ENCODE measurements around the gene SARNP. TPM values are rescaled to one million over a fixed set of nuclear protein-coding genes. Genes with fewer than 3 reads are reported as not detected.

SARNP gene
- polyA plus RNA-seq, 2 of the 4 experiments (the other 2 are of a cell fraction): 123 to 198 TPM

DNA sequence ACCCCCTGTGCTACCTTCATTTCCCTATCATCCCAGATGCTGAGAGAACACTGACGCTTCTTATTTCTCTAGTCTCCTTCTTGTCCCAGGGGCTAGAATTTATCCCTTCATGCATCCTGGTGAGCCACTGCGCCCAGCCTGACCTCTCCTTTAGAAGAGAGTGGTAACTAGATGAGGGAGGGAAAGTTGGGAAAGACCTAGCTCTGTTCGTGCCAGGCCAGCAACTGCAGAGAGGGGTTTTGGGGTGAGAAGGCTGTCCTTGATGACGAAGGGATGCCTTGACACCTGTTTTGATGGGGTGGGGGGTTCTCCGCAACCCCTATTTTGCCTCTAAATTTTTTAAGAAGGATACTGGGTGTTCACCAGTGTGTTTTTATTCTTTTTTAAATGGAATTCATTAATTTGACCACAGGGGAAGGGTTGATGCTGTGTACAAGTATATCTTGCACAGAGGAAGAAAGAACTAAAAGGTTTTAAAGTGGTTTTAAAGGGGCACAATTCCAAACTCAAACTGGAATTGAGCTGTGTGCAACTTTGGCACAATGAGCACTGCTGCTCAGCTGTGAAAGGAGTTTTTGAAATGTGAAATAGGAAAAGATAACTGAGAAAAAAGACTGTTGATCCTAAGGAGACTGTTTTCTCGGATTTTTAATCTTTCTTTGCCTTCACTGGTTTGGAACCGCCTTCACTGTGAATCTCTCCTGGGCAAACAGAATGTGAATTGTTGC lies 32.3 kb upstream of the SARNP start:
- no peak for ATAC-seq
- H3K9me3 ChIP-seq: no peaks in the 10 kb centered on the region
- TF ChIP-seq NR3C1 (IDR thresholded peaks at IDR 0.05): no peak
- TF ChIP-seq, protein P1, sequence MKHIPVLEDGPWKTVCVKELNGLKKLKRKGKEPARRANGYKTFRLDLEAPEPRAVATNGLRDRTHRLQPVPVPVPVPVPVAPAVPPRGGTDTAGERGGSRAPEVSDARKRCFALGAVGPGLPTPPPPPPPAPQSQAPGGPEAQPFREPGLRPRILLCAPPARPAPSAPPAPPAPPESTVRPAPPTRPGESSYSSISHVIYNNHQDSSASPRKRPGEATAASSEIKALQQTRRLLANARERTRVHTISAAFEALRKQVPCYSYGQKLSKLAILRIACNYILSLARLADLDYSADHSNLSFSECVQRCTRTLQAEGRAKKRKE (CRISPR knock-in tag; IDR thresholded peaks at IDR 0.05; ENCODE audit: low read depth): no peak
- TF ChIP-seq ZC3H11A (IDR thresholded peaks at IDR 0.05): no peak
- no peak for TF ChIP-seq PHF8 (IDR thresholded peaks at IDR 0.05; ENCODE audit: borderline replicate concordance, low read depth)
- no peak for TF ChIP-seq CEBPB (IDR thresholded peaks at IDR 0.05)
- no peak for TF ChIP-seq KDM5A (IDR thresholded peaks at IDR 0.05)
- TF ChIP-seq, protein P2, sequence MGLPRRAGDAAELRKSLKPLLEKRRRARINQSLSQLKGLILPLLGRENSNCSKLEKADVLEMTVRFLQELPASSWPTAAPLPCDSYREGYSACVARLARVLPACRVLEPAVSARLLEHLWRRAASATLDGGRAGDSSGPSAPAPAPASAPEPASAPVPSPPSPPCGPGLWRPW (IDR thresholded peaks at IDR 0.05): no peak
- no peak for TF ChIP-seq POLR2A (IDR thresholded peaks at IDR 0.05; ENCODE audit: low read length)
- TF ChIP-seq RFX5 (IDR thresholded peaks at IDR 0.05): no peak
- TF ChIP-seq, protein P3, sequence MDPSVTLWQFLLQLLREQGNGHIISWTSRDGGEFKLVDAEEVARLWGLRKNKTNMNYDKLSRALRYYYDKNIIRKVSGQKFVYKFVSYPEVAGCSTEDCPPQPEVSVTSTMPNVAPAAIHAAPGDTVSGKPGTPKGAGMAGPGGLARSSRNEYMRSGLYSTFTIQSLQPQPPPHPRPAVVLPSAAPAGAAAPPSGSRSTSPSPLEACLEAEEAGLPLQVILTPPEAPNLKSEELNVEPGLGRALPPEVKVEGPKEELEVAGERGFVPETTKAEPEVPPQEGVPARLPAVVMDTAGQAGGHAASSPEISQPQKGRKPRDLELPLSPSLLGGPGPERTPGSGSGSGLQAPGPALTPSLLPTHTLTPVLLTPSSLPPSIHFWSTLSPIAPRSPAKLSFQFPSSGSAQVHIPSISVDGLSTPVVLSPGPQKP (IDR thresholded peaks at IDR 0.05; ENCODE audit: low read depth, low read length): no peak
- TF ChIP-seq RARB (CRISPR knock-in tag; IDR thresholded peaks at IDR 0.05): no peak
- no peak for TF ChIP-seq EHMT2 (IDR thresholded peaks at IDR 0.05; ENCODE audit: low read depth)
- TF ChIP-seq KDM1A (IDR thresholded peaks at IDR 0.05; ENCODE audit: low read depth): no peak
- no peak for TF ChIP-seq MAFK (IDR thresholded peaks at IDR 0.05; ENCODE audit: partially characterized antibody)
- no peak for TF ChIP-seq FOSB (CRISPR knock-in tag; IDR thresholded peaks at IDR 0.05)
- TF ChIP-seq, protein P4, sequence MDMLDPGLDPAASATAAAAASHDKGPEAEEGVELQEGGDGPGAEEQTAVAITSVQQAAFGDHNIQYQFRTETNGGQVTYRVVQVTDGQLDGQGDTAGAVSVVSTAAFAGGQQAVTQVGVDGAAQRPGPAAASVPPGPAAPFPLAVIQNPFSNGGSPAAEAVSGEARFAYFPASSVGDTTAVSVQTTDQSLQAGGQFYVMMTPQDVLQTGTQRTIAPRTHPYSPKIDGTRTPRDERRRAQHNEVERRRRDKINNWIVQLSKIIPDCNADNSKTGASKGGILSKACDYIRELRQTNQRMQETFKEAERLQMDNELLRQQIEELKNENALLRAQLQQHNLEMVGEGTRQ (IDR thresholded peaks at IDR 0.05): no peak
- no peak for TF ChIP-seq GATA3 (IDR thresholded peaks at IDR 0.05; ENCODE audit: borderline replicate concordance)
- POLR2A ChIA-PET: no interaction called here
- H3K4me1 ChIP-seq: peaks cover 8% of the 10 kb centered on the region; the same call in 1 of the 3 replicates
- H3K4me2 ChIP-seq: no peak overlapping the region
- H3K27ac ChIP-seq: no peak overlapping the region; a peak in 1 of 6 replicates
- CTCF ChIA-PET: interaction anchor here (0.7 to 2.1 kb wide), 3 partner anchors 47 to 111 kb away, joined by 3 to 6 read pairs (median 4); no protein-coding TSS in a partner anchor
- no peak overlapping the region for H3K4me3 ChIP-seq
- FAIRE-seq: no peak
- 59% methylated on average over 7 of the region's 7 CpGs for WGBS (ENCODE audit: missing lambda C conversion rate)
- DNase-seq (ENCODE audit: low read depth in 1 of 2, low spot score in 1 of 2): no peak

DNA sequence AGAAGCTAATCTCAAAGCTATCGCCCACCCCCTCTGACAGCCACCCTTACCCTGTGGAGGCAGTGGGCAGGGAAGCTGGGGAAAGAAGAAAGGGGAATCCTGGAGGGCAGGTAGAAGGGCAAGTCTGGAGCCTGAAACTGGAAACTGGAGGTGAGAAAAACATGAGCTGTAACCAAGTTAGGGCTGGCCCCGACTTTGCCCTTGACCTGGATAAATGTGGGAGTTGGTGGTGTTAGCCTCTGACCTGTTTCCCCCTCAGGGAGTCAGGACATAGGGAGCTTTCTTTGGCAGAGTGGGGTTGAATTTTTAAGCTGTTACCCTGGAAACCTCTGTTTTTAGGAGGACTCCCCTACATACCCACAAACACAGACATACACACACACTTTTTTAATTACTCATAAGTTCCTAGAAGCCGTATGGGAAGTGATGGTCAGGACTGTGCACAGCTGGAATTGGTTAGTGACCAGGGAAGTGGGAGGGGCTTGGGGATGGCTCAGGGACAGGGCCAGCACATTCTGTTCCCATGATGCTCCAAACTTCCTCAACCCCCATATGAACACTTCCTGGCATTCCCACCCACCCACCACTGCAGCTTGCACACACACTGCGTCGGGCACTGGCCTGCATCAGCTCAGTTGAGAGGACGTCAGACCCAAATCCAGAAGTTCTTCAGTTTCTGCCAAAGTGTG lies 30.2 kb upstream of the SARNP start:
- ATAC-seq (peak; percentile 65 to 83; a peak in 5 of 6 replicates), DNase-seq (ENCODE audit: low read depth in 1 of 2, low spot score in 1 of 2) (peak in 1 of 2 experiments; percentile 43), FAIRE-seq (no peak)
- no peak overlapping the region for H3K4me3 ChIP-seq
- peak overlapping the region; percentile 3 to 40; a peak in 1 of 6 replicates for H3K27ac ChIP-seq
- peak overlapping the region; percentile 0; the same call in 1 of the 3 replicates for H3K4me2 ChIP-seq
- H3K4me1 ChIP-seq: peaks cover 13% of the 10 kb centered on the region
- CTCF ChIA-PET: interaction anchor here (0.5 to 1.7 kb wide), 5 partner anchors 39 to 1498 kb away, joined by 3 to 8 read pairs (median 3); partner anchors contain the start of gene PYM1
- TF ChIP-seq RFX5 (IDR thresholded peaks at IDR 0.05) (no peak), HOXA7 (CRISPR knock-in tag; IDR thresholded peaks at IDR 0.05) (no peak), EHF (CRISPR knock-in tag; IDR thresholded peaks at IDR 0.05) (no peak), CEBPB (IDR thresholded peaks at IDR 0.05) (no peak), CHD4 (IDR thresholded peaks at IDR 0.05; ENCODE audit: borderline replicate concordance) (no peak), RCOR1 (IDR thresholded peaks at IDR 0.05; ENCODE audit: low read depth, low read length) (no peak), RNF2 (IDR thresholded peaks at IDR 0.05; ENCODE audit: borderline replicate concordance, low read depth) (no peak), NPAS2 (CRISPR knock-in tag; IDR thresholded peaks at IDR 0.05; ENCODE audit: borderline replicate concordance) (no peak), KDM1A (IDR thresholded peaks at IDR 0.05; ENCODE audit: low read depth) (no peak), POLR2AphosphoS2 (conservative IDR thresholded peaks at IDR 0.05; ENCODE audit: low read length) (no peak), HEYL (CRISPR knock-in tag; IDR thresholded peaks at IDR 0.05) (no peak), MYC (IDR thresholded peaks at IDR 0.05; ENCODE audit: borderline replicate concordance, low read length) (no peak), CBX8 (IDR thresholded peaks at IDR 0.05) (no peak)
- TF ChIP-seq, protein P5, sequence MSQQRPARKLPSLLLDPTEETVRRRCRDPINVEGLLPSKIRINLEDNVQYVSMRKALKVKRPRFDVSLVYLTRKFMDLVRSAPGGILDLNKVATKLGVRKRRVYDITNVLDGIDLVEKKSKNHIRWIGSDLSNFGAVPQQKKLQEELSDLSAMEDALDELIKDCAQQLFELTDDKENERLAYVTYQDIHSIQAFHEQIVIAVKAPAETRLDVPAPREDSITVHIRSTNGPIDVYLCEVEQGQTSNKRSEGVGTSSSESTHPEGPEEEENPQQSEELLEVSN (IDR thresholded peaks at IDR 0.05; ENCODE audit: borderline replicate concordance, low read depth): no peak
- POLR2A ChIA-PET: interaction anchor here (0.7 to 1.2 kb wide), 3 partner anchors 11 to 33 kb away, joined by 3 read pairs; partner anchors contain the start of gene DNAJC14
- H3K9me3 ChIP-seq: no peaks in the 10 kb centered on the region
- 63% methylated on average over 6 of the region's 6 CpGs for WGBS (ENCODE audit: missing lambda C conversion rate)
